ENCODE measurements around the gene CELF5. TPM values are rescaled to one million over a fixed set of nuclear protein-coding genes. Genes with fewer than 3 reads are reported as not detected.

Gene CELF5
- total and polyA plus RNA-seq, 7 donors, result 0.06 TPM; not detected in 6

DNA sequence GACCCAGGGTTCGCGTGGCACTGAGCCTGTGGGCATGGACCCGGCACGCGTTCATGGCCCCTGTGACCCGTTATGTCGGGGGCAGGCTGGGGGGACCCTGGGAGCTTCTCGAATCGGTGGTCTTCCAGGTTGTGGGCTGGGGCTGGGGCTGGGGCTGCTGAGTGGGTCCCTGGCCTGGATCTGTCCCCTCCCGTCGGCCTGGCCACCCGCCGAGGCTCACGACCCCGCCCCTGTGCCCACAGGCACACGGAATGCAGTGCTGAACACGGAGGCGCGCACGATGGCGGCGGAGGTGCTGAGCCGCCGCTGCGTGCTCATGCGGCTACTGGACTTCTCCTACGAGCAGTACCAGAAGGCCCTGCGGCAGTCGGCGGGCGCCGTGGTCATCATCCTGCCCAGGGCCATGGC lies 32.2 kb upstream of the CELF5 start:
- H3K9me3 ChIP-seq, result no peaks in the 10 kb centered on the region
- TF ChIP-seq, protein P1, sequence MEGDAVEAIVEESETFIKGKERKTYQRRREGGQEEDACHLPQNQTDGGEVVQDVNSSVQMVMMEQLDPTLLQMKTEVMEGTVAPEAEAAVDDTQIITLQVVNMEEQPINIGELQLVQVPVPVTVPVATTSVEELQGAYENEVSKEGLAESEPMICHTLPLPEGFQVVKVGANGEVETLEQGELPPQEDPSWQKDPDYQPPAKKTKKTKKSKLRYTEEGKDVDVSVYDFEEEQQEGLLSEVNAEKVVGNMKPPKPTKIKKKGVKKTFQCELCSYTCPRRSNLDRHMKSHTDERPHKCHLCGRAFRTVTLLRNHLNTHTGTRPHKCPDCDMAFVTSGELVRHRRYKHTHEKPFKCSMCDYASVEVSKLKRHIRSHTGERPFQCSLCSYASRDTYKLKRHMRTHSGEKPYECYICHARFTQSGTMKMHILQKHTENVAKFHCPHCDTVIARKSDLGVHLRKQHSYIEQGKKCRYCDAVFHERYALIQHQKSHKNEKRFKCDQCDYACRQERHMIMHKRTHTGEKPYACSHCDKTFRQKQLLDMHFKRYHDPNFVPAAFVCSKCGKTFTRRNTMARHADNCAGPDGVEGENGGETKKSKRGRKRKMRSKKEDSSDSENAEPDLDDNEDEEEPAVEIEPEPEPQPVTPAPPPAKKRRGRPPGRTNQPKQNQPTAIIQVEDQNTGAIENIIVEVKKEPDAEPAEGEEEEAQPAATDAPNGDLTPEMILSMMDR (IDR thresholded peaks at IDR 0.05), result no peak
- no peak for DNase-seq
- 94 to 97% (median 95%) methylated on average over 18 to 32 of the region's 32 CpGs for WGBS, 3 donors
- no peak for ATAC-seq
- H3K27ac ChIP-seq, result no peak overlapping the region
- H3K4me3 ChIP-seq, result no peak overlapping the region
- intact Hi-C loops (cut with DNase I), result no loop called here
- no peaks in the 10 kb centered on the region for H3K27me3 ChIP-seq (ENCODE audit: insufficient read depth in 3 of 3, low read length in 2 of 3)
- peaks cover under 1% of the 10 kb centered on the region for H3K4me1 ChIP-seq
- H3K36me3 ChIP-seq (ENCODE audit: insufficient read depth in 1 of 2, low read depth in 1 of 2), result peaks cover 0 to 18% of the 10 kb centered on the region in 2 donors

GRCh38 chr19:3192684-3193083 lies 31.8 kb upstream of the CELF5 start:
- intact Hi-C loops (cut with DNase I), result no loop called here
- TF ChIP-seq, protein P1 (IDR thresholded peaks at IDR 0.05), result no peak
- DNase-seq (no peak), ATAC-seq (no peak)
- Histone ChIP-seq H3K9me3 (no peaks in the 10 kb centered on the region), H3K36me3 (ENCODE audit: insufficient read depth in 1 of 2, low read depth in 1 of 2) (peaks cover 0 to 18% of the 10 kb centered on the region in 2 donors), H3K27me3 (ENCODE audit: insufficient read depth in 3 of 3, low read length in 2 of 3) (no peaks in the 10 kb centered on the region), H3K4me1 (no peaks in the 10 kb centered on the region), H3K4me3 (no peak overlapping the region), H3K27ac (no peak overlapping the region)
- 92 to 95% (median 92%) methylated on average over 13 to 14 of the region's 14 CpGs for WGBS, 3 donors

- H3K4me3 ChIP-seq, result no peak overlapping the region
- DNase-seq (no peak), ATAC-seq (no peak)
- no peaks in the 10 kb centered on the region for H3K4me1 ChIP-seq
- no peaks in the 10 kb centered on the region for H3K27me3 ChIP-seq (ENCODE audit: insufficient read depth in 3 of 3, low read length in 2 of 3)
- TF ChIP-seq, protein P1 (IDR thresholded peaks at IDR 0.05), result no peak
- intact Hi-C loops (cut with DNase I), result no loop called here
- peaks cover 0 to 18% of the 10 kb centered on the region in 2 donors for H3K36me3 ChIP-seq (ENCODE audit: insufficient read depth in 1 of 2, low read depth in 1 of 2)
- no peaks in the 10 kb centered on the region for H3K9me3 ChIP-seq
- H3K27ac ChIP-seq, result no peak overlapping the region
- WGBS, 3 donors, result 88 to 92% (median 89%) methylated on average over 40 of the region's 40 CpGs
Measured at GRCh38 chr19:3193256-3194105, 31.0 kb upstream of the CELF5 start.

GRCh38 chr19:3194106-3195087 lies 30.1 kb upstream of the CELF5 start:
- ATAC-seq (no peak), DNase-seq (no peak)
- Histone ChIP-seq H3K36me3 (ENCODE audit: insufficient read depth in 1 of 2, low read depth in 1 of 2) (peaks cover 0 to 23% of the 10 kb centered on the region in 2 donors), H3K27me3 (ENCODE audit: insufficient read depth in 3 of 3, low read length in 2 of 3) (no peaks in the 10 kb centered on the region), H3K27ac (no peak overlapping the region), H3K4me1 (no peaks in the 10 kb centered on the region), H3K4me3 (no peak overlapping the region), H3K9me3 (no peaks in the 10 kb centered on the region)
- 79 to 83% (median 79%) methylated on average over 17 of the region's 17 CpGs for WGBS, 3 donors
- intact Hi-C loops (cut with DNase I), result no loop called here
- TF ChIP-seq, protein P1 (IDR thresholded peaks at IDR 0.05), result no peak

Measured in psoas muscle (tissue), 8 donors.